OCI-LY1 (cell line): ENCODE measurements around the gene TF.
"Not testable (repeated sequence)": the region's sequence is repeated elsewhere in the genome, so short reads cannot be mapped to it uniquely, and the experiment has no call there.

ENCODE experiments used
- H2AFZ ChIP-seq: fragments of 200-600 bp; sonication (generic), shearing (Covaris generic); 2 replicates; pipeline ENCODE4 v1.6.0; 2014; ENCODE audit warnings: antibody characterized with exemption, mild to moderate bottlenecking, low read length
- H3F3A ChIP-seq: fragments of 200-600 bp; sonication (generic), shearing (Covaris generic); 2 replicates; pipeline ENCODE4 v1.6.0; 2014; ENCODE audit warnings: mild to moderate bottlenecking, antibody characterized with exemption, low read length, moderate library complexity; ENCODE audit not compliant: insufficient read depth
- H3K27ac ChIP-seq: fragments of 200-600 bp; sonication (generic); 2 replicates; pipeline ENCODE4 v1.5.1; 2014; ENCODE audit warnings: low read length, mixed run types, mild to moderate bottlenecking, low read depth; ENCODE audit not compliant: poor library complexity, severe bottlenecking
- H3K27me3 ChIP-seq: fragments of 200-600 bp; sonication (generic); 2 replicates; pipeline ENCODE4 v1.6.0; 2014; ENCODE audit warnings: antibody characterized with exemption, mild to moderate bottlenecking, low read length, moderate library complexity; ENCODE audit not compliant: insufficient read depth
- H3K36me3 ChIP-seq: fragments of 200-600 bp; sonication (generic); 2 replicates; pipeline ENCODE4 v1.6.1; 2014; ENCODE audit warnings: mild to moderate bottlenecking, antibody characterized with exemption, low read length, moderate library complexity, mixed read lengths; ENCODE audit not compliant: insufficient read depth
- H3K4me1 ChIP-seq: fragments of 200-600 bp; sonication (generic); 2 replicates; pipeline ENCODE4 v1.5.1; 2014; ENCODE audit warnings: mild to moderate bottlenecking, low read length, moderate library complexity; ENCODE audit not compliant: insufficient read depth, severe bottlenecking
- H3K4me2 ChIP-seq: fragments of 200-600 bp; sonication (generic), shearing (Covaris generic); 2 replicates; pipeline ENCODE4 v1.6.1; 2014; ENCODE audit warnings: low read length
- H3K4me3 ChIP-seq: fragments of 200-600 bp; sonication (generic); 2 replicates; pipeline ENCODE4 v1.5.1; 2014; ENCODE audit warnings: low read length, low read depth, mild to moderate bottlenecking, mixed read lengths; ENCODE audit not compliant: poor library complexity, severe bottlenecking
- H3K79me2 ChIP-seq: fragments of 200-600 bp; shearing (Covaris generic); 2 replicates; pipeline ENCODE4 v1.6.1; 2016; ENCODE audit warnings: mixed run types, low read length, mixed read lengths; ENCODE audit not compliant: insufficient read depth
- H3K9ac ChIP-seq: fragments of 200-600 bp; sonication (generic), shearing (Covaris generic); 2 replicates; pipeline ENCODE4 v1.6.1; 2014; ENCODE audit warnings: mild to moderate bottlenecking, low read length, mixed read lengths
- H3K9me2 ChIP-seq: fragments of 200-600 bp; sonication (generic), shearing (Covaris generic); 2 replicates; pipeline ENCODE4 v1.6.1; 2014; ENCODE audit warnings: low read depth, mild to moderate bottlenecking, low read length, mixed read lengths
- H3K9me3 ChIP-seq: fragments of 200-600 bp; shearing (Covaris generic); 2 replicates; pipeline ENCODE4 v1.6.1; 2014; ENCODE audit warnings: low read length, mixed read lengths
- H4K20me1 ChIP-seq: fragments of 200-600 bp; sonication (generic), shearing (Covaris generic); 2 replicates; pipeline ENCODE4 v1.6.0; 2016; ENCODE audit warnings: mild to moderate bottlenecking, low read length; ENCODE audit not compliant: insufficient read depth
- EZH2 ChIP-seq: fragments of 200-600 bp; sonication (generic), shearing (Covaris generic); IDR thresholded peaks from 2 replicates; pipeline ENCODE4 v1.8.0; 2017; ENCODE audit warnings: borderline replicate concordance, mixed run types, mild to moderate bottlenecking, antibody characterized with exemption, low read length, moderate library complexity, mixed read lengths
- TF ChIP-seq, protein P1 (sequence below): fragments of 200-600 bp; sonication (generic), shearing (Covaris generic); IDR thresholded peaks from 2 replicates; pipeline ENCODE4 v1.5.1; 2017; ENCODE audit warnings: mild to moderate bottlenecking, antibody characterized with exemption, low read length, moderate library complexity, mixed read lengths

TF gene

DNA sequence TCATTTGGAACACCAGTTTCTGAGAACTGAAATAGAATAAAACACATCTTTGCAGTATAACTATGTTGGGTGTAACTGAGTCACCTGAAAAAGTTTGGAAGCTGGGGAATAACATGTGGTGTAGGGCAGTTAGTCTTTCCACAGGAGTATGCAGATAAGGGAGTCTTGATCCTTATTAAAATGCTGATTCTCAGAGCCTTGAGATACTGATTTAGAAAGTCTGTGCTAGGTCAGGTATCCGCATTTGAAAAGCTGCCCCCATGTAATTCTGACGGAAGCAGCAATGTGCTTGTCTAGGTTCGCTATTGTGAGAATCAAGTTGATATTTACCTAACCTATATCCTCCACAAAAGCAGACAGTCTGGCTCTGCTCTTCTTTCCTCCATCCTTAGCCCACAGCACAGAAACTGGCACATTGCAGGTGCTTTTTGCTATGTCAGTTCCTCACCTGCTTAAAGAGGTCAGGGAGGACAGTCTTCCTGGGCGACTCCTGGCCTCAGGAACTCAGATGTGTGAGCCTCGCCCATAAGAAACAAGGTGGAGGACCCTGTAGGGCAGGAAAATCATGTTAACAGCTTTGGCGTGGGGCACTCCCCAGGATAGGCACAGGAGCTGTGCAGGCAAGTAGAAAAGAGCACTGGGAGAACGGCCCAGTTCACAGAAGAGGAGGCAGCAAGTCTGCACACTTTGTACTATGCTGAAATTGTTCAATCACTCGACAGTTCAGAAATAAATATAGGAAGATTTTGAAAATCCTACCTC, 31.8 kb downstream of the TF start:
- H3K4me1 ChIP-seq, result no peaks in the 10 kb centered on the region
- no peaks in the 10 kb centered on the region for H3F3A ChIP-seq
- no peaks in the 10 kb centered on the region for H3K79me2 ChIP-seq
- TF ChIP-seq, protein P1, sequence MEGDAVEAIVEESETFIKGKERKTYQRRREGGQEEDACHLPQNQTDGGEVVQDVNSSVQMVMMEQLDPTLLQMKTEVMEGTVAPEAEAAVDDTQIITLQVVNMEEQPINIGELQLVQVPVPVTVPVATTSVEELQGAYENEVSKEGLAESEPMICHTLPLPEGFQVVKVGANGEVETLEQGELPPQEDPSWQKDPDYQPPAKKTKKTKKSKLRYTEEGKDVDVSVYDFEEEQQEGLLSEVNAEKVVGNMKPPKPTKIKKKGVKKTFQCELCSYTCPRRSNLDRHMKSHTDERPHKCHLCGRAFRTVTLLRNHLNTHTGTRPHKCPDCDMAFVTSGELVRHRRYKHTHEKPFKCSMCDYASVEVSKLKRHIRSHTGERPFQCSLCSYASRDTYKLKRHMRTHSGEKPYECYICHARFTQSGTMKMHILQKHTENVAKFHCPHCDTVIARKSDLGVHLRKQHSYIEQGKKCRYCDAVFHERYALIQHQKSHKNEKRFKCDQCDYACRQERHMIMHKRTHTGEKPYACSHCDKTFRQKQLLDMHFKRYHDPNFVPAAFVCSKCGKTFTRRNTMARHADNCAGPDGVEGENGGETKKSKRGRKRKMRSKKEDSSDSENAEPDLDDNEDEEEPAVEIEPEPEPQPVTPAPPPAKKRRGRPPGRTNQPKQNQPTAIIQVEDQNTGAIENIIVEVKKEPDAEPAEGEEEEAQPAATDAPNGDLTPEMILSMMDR, result no peak
- TF ChIP-seq EZH2, result no peak
- H3K4me3 ChIP-seq, result no peak overlapping the region
- H3K36me3 ChIP-seq, result no peaks in the 10 kb centered on the region
- H4K20me1 ChIP-seq, result no peaks in the 10 kb centered on the region
- no peaks in the 10 kb centered on the region for H3K9me2 ChIP-seq
- H3K4me2 ChIP-seq, result no peak overlapping the region
- H2AFZ ChIP-seq, result no peak overlapping the region
- H3K9me3 ChIP-seq, result no peaks in the 10 kb centered on the region
- no peaks in the 10 kb centered on the region for H3K27me3 ChIP-seq
- H3K9ac ChIP-seq, result no peak overlapping the region
- no peak overlapping the region for H3K27ac ChIP-seq

DNA sequence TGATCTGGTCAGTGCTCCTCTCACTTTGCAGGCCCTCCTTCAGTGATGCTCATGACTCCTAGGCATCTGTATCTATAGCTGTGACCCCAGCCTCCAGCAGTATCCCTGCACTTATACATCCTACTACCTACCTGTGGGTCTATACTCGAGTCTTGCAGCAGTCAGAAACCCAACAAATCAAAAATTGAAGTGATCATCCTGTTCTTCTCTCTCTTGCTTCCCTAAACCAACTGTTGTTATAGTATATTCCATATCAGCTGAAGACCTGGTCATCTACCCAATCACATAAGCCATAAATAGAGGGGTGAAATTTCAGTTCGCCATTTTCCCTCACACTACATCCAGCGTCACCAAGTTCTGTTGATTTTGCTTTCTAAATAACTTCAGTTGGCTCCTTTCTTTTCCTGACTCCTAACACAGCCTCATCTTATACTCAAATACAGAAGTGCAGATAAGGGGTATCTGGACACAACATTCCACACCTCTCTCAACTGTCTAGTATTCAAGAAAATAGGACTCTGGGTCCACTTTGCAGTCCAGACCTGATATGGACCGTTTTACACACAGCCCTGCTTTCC, 33.5 kb downstream of the TF start:
- Histone ChIP-seq H3K27ac (no peak overlapping the region), H3K4me3 (no peak overlapping the region), H4K20me1 (no peaks in the 10 kb centered on the region), H3K9me2 (no peaks in the 10 kb centered on the region), H3K4me1 (no peaks in the 10 kb centered on the region), H3K9me3 (no peaks in the 10 kb centered on the region), H3K9ac (no peak overlapping the region), H3K27me3 (no peaks in the 10 kb centered on the region), H3K4me2 (no peak overlapping the region), H3K79me2 (no peaks in the 10 kb centered on the region), H3F3A (no peaks in the 10 kb centered on the region), H3K36me3 (no peaks in the 10 kb centered on the region), H2AFZ (no peak overlapping the region)
- no peak for TF ChIP-seq EZH2
- TF ChIP-seq, protein P1, result no peak

DNA sequence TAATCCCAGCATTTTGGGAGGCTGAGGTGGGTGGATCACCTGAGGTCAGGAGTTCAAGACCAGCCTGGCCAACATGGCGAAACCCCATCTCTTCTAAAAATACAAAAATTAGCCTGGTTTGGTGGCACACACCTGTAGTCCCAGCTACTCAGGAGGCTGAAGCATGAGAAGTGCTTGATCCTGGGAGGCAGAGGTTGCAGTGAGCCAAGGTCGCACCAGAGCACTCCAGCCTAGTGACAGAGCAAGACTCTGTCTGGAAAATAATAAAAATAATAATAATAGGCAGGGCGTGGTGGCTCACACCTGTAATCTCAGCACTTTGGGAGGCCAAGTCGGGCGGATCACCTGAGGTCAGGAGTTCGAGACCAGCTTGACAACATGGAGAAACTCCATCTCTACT, 34.6 kb downstream of the TF start:
- not testable (repeated sequence) for H3K9me3 ChIP-seq, H3K79me2 ChIP-seq

DNA sequence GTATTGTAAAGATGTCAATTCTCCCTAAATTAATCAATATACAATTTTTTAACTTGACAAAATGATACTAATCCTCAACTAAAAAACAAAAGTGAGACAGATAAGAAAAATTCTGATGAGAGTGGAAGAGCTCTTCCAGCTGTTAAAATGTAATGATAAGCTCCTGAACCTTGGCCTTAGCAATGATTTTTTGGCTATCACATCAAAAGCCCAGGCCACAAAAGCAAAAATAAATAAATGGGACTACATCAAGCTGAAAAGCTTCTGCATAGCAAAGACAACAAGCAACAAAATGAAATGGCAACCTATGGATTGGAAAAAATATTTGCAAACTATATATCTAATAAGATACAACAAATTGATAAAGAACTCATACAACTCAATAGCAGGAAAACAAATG, 35.4 kb downstream of the TF start:
- Histone ChIP-seq H3K4me2 (no peak overlapping the region), H2AFZ (no peak overlapping the region), H3K9me2 (no peaks in the 10 kb centered on the region), H3K36me3 (no peaks in the 10 kb centered on the region), H3K9me3 (no peaks in the 10 kb centered on the region), H3K9ac (no peak overlapping the region), H3K4me3 (no peak overlapping the region), H3F3A (no peaks in the 10 kb centered on the region), H3K27me3 (no peaks in the 10 kb centered on the region), H3K27ac (no peak overlapping the region), H3K4me1 (no peaks in the 10 kb centered on the region), H4K20me1 (no peaks in the 10 kb centered on the region), H3K79me2 (no peaks in the 10 kb centered on the region)
- no peak for TF ChIP-seq EZH2
- TF ChIP-seq, protein P1, result no peak

More for the DNA sequence above, 34.6 kb downstream of the TF start:
- H3K4me2 ChIP-seq, H3K27me3 ChIP-seq, H3K4me3 ChIP-seq, H3K4me1 ChIP-seq, H3K9ac ChIP-seq, H4K20me1 ChIP-seq, H3F3A ChIP-seq, H2AFZ ChIP-seq, H3K9me2 ChIP-seq, H3K36me3 ChIP-seq, H3K27ac ChIP-seq: not testable (repeated sequence)
